Osteoblast (primary cell): ENCODE data around the gene IRX4. TPM values are rescaled to one million over a fixed set of nuclear protein-coding genes. Genes with fewer than 3 reads are reported as not detected.
A peak's percentile ranks its signal among the peaks of the same experiment; 100 is the strongest.

Experiments
- DNase-seq: peaks from one replicate; pipeline ENCODE4 v3.0.0; 2011; ENCODE audit warnings: low spot score, mixed read lengths; ENCODE audit not compliant: insufficient read length; ENCODE audit errors: missing footprints
- H2AFZ ChIP-seq: 2 replicates; pipeline ENCODE4 v1.6.0; 2011; ENCODE audit warnings: mild to moderate bottlenecking, low read length
- H3K27ac ChIP-seq: 2 replicates; pipeline ENCODE4 v1.5.1; 2011; ENCODE audit warnings: mild to moderate bottlenecking, low read depth, low read length, moderate library complexity
- H3K27me3 ChIP-seq: 2 replicates; pipeline ENCODE4 v1.6.0; 2012; ENCODE audit warnings: mild to moderate bottlenecking, control low read depth, inconsistent platforms, low read length, moderate library complexity; ENCODE audit not compliant: insufficient read depth
- H3K36me3 ChIP-seq: 2 replicates; pipeline ENCODE4 v1.5.1; 2011; ENCODE audit warnings: mild to moderate bottlenecking, low read length, control low read depth, moderate library complexity; ENCODE audit not compliant: insufficient read depth
- H3K4me1 ChIP-seq: 2 replicates; pipeline ENCODE4 v1.5.1; 2011; ENCODE audit warnings: mild to moderate bottlenecking, low read length, control low read depth, moderate library complexity; ENCODE audit not compliant: insufficient read depth
- H3K4me2 ChIP-seq: 2 replicates; pipeline ENCODE4 v1.6.0; 2011; ENCODE audit warnings: mild to moderate bottlenecking, low read length; ENCODE audit not compliant: insufficient read depth
- H3K4me3 ChIP-seq: fragments of 200-600 bp; sonication (generic); 3 replicates; pipeline ENCODE4 v1.5.1; 2012; ENCODE audit warnings: mild to moderate bottlenecking, low read length, inconsistent platforms; ENCODE audit not compliant: insufficient read depth
- H3K79me2 ChIP-seq: 2 replicates; pipeline ENCODE4 v1.6.0; 2012; ENCODE audit warnings: mild to moderate bottlenecking, low read length, control low read depth, inconsistent platforms; ENCODE audit not compliant: insufficient read depth
- H3K9me3 ChIP-seq: 2 replicates; pipeline ENCODE4 v1.5.1; 2011; ENCODE audit warnings: low read depth, low read length, control low read depth
- H4K20me1 ChIP-seq: 2 replicates; pipeline ENCODE4 v1.6.0; 2012; ENCODE audit warnings: mild to moderate bottlenecking, low read length, control low read depth; ENCODE audit not compliant: insufficient read depth
- CTCF ChIP-seq: IDR thresholded peaks from 2 replicates; pipeline ENCODE4 v1.5.1; 2011; ENCODE audit warnings: mild to moderate bottlenecking, low read depth, low read length, moderate library complexity; ENCODE audit errors: extremely low read depth
- total RNA-seq: library from RNA; depleted of rRNA; stranded (reverse); fragments of >200 nt; gene quantifications from 2 replicates; pipeline ENCODE4 v1.2.3, GENCODE V29; 2012

Gene IRX4
- total RNA-seq, 1 donor = not detected

GRCh38 chr5:1842004-1842819, 40.5 kb downstream of the IRX4 start:
- H3K4me2 ChIP-seq = no peak overlapping the region
- DNase-seq = peak; percentile 87
- no peaks in the 10 kb centered on the region for H4K20me1 ChIP-seq
- H3K27me3 ChIP-seq = no peaks in the 10 kb centered on the region
- TF ChIP-seq CTCF = no peak
- no peak overlapping the region for H2AFZ ChIP-seq
- H3K9me3 ChIP-seq = no peaks in the 10 kb centered on the region
- no peaks in the 10 kb centered on the region for H3K4me1 ChIP-seq
- H3K79me2 ChIP-seq = no peaks in the 10 kb centered on the region
- no peak overlapping the region for H3K4me3 ChIP-seq
- no peak overlapping the region for H3K27ac ChIP-seq
- no peaks in the 10 kb centered on the region for H3K36me3 ChIP-seq

DNA sequence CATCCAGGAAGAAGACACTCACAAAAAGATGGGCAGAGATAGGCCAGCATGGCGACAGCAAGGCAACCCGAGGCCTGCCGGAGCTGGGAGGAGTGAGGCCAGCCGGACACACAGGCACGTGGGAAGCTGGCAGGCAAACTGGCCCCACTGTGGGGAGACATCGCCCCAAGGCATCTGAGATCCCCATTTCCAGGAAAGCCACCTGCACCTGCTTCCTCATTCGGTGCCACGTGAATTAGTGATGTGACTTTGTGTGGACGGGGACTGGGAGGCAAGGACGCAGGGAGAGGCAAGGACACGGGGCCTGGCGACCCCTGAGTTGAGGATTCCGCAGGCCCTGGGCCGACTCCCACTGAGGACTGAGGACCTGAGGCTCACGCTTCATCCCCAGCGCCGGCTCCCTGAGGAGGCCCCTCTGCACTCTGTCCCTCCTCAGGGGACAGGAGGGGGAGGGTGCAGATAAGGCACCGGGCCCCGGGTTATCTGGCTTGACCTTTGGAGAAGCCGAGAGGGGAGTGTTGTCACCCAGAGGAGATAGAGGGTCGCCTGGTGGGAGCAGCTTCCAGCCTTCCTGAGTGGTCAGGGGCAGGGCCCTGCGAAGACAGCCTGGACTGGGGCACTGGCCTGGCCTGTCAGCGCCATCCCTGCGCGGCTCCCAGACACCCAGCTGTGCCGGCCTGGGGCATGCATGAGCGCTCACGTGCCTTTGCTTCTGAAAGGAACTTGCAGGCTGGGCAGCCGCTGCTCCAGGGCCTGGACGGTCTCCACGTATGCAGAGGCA, 41.8 kb downstream of the IRX4 start:
- no peak for TF ChIP-seq CTCF
- Histone ChIP-seq H3K27ac (no peak overlapping the region), H3K27me3 (peaks cover 4% of the 10 kb centered on the region), H3K4me1 (no peaks in the 10 kb centered on the region), H3K9me3 (no peaks in the 10 kb centered on the region), H3K79me2 (no peaks in the 10 kb centered on the region), H4K20me1 (no peaks in the 10 kb centered on the region), H3K36me3 (no peaks in the 10 kb centered on the region), H2AFZ (no peak overlapping the region), H3K4me3 (no peak overlapping the region), H3K4me2 (no peak overlapping the region)
- peak; percentile 67 for DNase-seq

- Histone ChIP-seq H3K4me2 (no peak overlapping the region), H3K27ac (no peak overlapping the region), H3K4me1 (no peaks in the 10 kb centered on the region), H3K4me3 (no peak overlapping the region), H3K79me2 (no peaks in the 10 kb centered on the region), H2AFZ (no peak overlapping the region), H3K9me3 (no peaks in the 10 kb centered on the region), H3K27me3 (peaks cover 4% of the 10 kb centered on the region), H3K36me3 (no peaks in the 10 kb centered on the region), H4K20me1 (no peaks in the 10 kb centered on the region)
- DNase-seq = peak; percentile 41
- no peak for TF ChIP-seq CTCF
Measured at GRCh38 chr5:1840071-1840547, 42.6 kb downstream of the IRX4 start.

DNA sequence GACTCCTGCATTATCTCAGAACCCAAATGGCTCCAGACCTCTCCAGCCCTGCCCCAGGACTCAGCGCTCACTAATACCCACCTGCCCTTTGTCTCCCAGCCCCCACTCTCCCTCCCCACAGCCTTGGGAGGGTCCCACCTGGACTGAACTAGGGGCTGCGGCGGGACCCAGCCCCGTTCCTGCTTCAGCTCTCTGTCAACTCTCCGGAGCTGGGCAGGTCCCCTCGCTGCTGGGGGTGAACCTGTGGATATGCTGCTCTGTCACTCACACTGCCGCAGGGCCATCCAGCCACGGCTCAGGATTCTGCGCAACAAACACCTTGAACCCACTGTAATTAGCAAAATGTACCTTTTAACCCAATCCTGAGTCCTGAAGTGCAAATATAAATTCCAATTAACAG, 44.7 kb downstream of the IRX4 start:
- Histone ChIP-seq H3K79me2 (no peaks in the 10 kb centered on the region), H3K4me3 (no peak overlapping the region), H3K36me3 (no peaks in the 10 kb centered on the region), H2AFZ (no peak overlapping the region), H3K4me1 (no peaks in the 10 kb centered on the region), H3K9me3 (no peaks in the 10 kb centered on the region), H3K27me3 (peaks cover 16% of the 10 kb centered on the region), H3K27ac (no peak overlapping the region), H3K4me2 (no peak overlapping the region), H4K20me1 (no peaks in the 10 kb centered on the region)
- TF ChIP-seq CTCF = no peak
- DNase-seq = peak; percentile 78
